ENCODE measurements around the gene GPATCH4. TPM values are rescaled to one million over a fixed set of nuclear protein-coding genes. Genes with fewer than 3 reads are reported as not detected.

The GPATCH4 gene
- total RNA-seq, 1 experiment from 2014 or later, result 71.7 TPM

GRCh38 chr1:156629823-156630449 is 28.7 kb upstream of the GPATCH4 start:
- Histone ChIP-seq H4K5ac (ENCODE audit: insufficient read length, low read depth, low read length) (no peak overlapping the region), H2BK12ac (ENCODE audit: insufficient read length, low read depth, low read length) (no peak overlapping the region), H3K23me2 (ENCODE audit: insufficient read length, low read depth, low read length, poor library complexity, severe bottlenecking) (peaks cover 7% of the 10 kb centered on the region), H3K4me1 (ENCODE audit: insufficient read depth, low read length) (no peaks in the 10 kb centered on the region), H3K56ac (ENCODE audit: insufficient read length, low read depth, low read length) (no peak overlapping the region), H3T11ph (ENCODE audit: low read length) (no peak overlapping the region), H2BK120ac (ENCODE audit: low read depth, low read length, poor library complexity, severe bottlenecking) (no peak overlapping the region), H4K20me1 (ENCODE audit: control insufficient read depth, insufficient read depth, insufficient read length) (no peaks in the 10 kb centered on the region), H3K14ac (ENCODE audit: insufficient read depth, low read length) (no peak overlapping the region), H2AFZ (ENCODE audit: low read length) (no peak overlapping the region), H2AK5ac (ENCODE audit: insufficient read length, low read length) (no peak overlapping the region), H3K9me3 (ENCODE audit: control insufficient read depth, low read depth, low read length) (no peaks in the 10 kb centered on the region), H3K27me3 (ENCODE audit: insufficient read depth, low read length) (peaks cover 6% of the 10 kb centered on the region; the same call in 1 of the 2 replicates), H2BK5ac (ENCODE audit: insufficient read length, low read length) (no peak overlapping the region), H3K23ac (ENCODE audit: insufficient read length, low read depth, low read length) (no peak overlapping the region), H3K9ac (ENCODE audit: extremely low read depth, insufficient read length, low read length) (no peak overlapping the region), H4K8ac (replicated peaks; ENCODE audit: insufficient read length, low read depth, low read length) (no peak overlapping the region), H3K27ac (ENCODE audit: insufficient read length, low read depth, low read length) (no peak overlapping the region), H3K4ac (ENCODE audit: low read depth, low read length) (no peak overlapping the region), H3K79me1 (ENCODE audit: insufficient read depth, low read depth, low read length, poor library complexity, severe bottlenecking) (no peaks in the 10 kb centered on the region), H3K79me2 (ENCODE audit: insufficient read depth, low read length) (no peaks in the 10 kb centered on the region), H3K4me2 (ENCODE audit: insufficient read depth, insufficient read length, low read length) (no peak overlapping the region), H2BK15ac (ENCODE audit: low read depth, low read length) (no peak overlapping the region), H2BK20ac (ENCODE audit: low read depth, low read length, poor library complexity, severe bottlenecking) (no peak overlapping the region), H3K18ac (ENCODE audit: insufficient read length, low read depth, low read length) (no peak overlapping the region), H4K91ac (ENCODE audit: insufficient read length, low read depth, low read length) (no peak overlapping the region)
- Mint-ChIP-seq H3K36me3 (ENCODE audit: insufficient read depth in 1 of 3, low read depth in 3 of 3) (no peaks in the 10 kb centered on the region), H3K27ac (no peak overlapping the region), H3K4me1 (peaks cover 7 to 12% of the 10 kb centered on the region in 2 experiments), H3K9me3 (no peaks in the 10 kb centered on the region; a peak in 1 of 5 replicates), H3K4me3 (no peak overlapping the region), H3K27me3 (ENCODE audit: low read depth) (peaks cover 90% of the 10 kb centered on the region)
- no peak for TF ChIP-seq CTCF (conservative IDR thresholded peaks at IDR 0.05)
- no peak for DNase-seq
- no CpG with 5 or more reads among the region's 8 CpGs for WGBS (ENCODE audit: extremely low coverage, insufficient read length, low lambda C conversion rate)
